Activated naive CD8-positive, alpha-beta T cell treated with anti-CD3 and anti-CD28 coated beads, Interleukin-2, amount 10 ng/mL, durations not matched to agents 7 days and 5 days (primary cell): ENCODE data around the gene PGK1. TPM values are rescaled to one million over a fixed set of nuclear protein-coding genes. Genes with fewer than 3 reads are reported as not detected.
"Not testable (repeated sequence)": the region's sequence is repeated elsewhere in the genome, so short reads cannot be mapped to it uniquely, and the experiment has no call there.

Experiments used
- ATAC-seq: fragments of 150-1000 bp; cut with Tn5 transposase; one replicate; pipeline ENCODE4 v1.10.0; 2021; ENCODE audit warnings: low read depth, moderate library complexity
- POLR2A ChIA-PET: fragments of 350-600 bp; sonication (Branson Sonifier 250); formaldehyde crosslinking; loops from one replicate; lab custom pipeline; 2021; ENCODE audit warnings: antibody characterized with exemption; lab: Charles Lee
- DNase-seq: peaks from one replicate; pipeline ENCODE4 v3.0.0; 2021
- H3K27ac Mint-ChIP-seq: one replicate; pipeline ENCODE4 v1.8.0; 2022; ENCODE audit warnings: mild to moderate bottlenecking, mixed read lengths
- H3K27me3 Mint-ChIP-seq: one replicate; pipeline ENCODE4 v1.8.0; 2022; ENCODE audit warnings: mild to moderate bottlenecking, moderate library complexity, mixed read lengths
- H3K36me3 Mint-ChIP-seq: one replicate; pipeline ENCODE4 v1.8.0; 2021; ENCODE audit warnings: mild to moderate bottlenecking, mixed read lengths
- H3K4me1 Mint-ChIP-seq: one replicate; pipeline ENCODE4 v1.8.0; 2021; ENCODE audit warnings: mixed read lengths
- H3K4me3 Mint-ChIP-seq: one replicate; pipeline ENCODE4 v1.8.0; 2022; ENCODE audit warnings: mild to moderate bottlenecking, moderate library complexity, mixed read lengths
- H3K9me3 Mint-ChIP-seq: one replicate; pipeline ENCODE4 v1.8.0; 2021; ENCODE audit warnings: mixed read lengths
- total RNA-seq, 2 experiments: library from RNA; stranded (reverse); gene quantifications; one replicate each; pipeline ENCODE4 v1.2.3, GENCODE V29; 2021

The PGK1 gene
- total RNA-seq = 1,000 to 10,000 TPM; 1,159 to 1,213 TPM

- Mint-ChIP-seq H3K36me3 (peaks cover 38% of the 10 kb centered on the region), H3K27me3 (no peaks in the 10 kb centered on the region), H3K9me3 (no peaks in the 10 kb centered on the region), H3K27ac (peak within 1 kb of the TSS; percentile 96), H3K4me1 (peaks cover 26% of the 10 kb centered on the region), H3K4me3 (peak within 1 kb of the TSS; percentile 97)
- DNase-seq (peak; percentile 92), ATAC-seq (peak; percentile 95)
- POLR2A ChIA-PET = interaction anchor here (1.0 to 2.5 kb wide), 4 partner anchors 30 to 209 kb away, joined by 3 to 9 read pairs (median 6); partner anchors contain the start of genes COX7B, MAGT1 and TAF9B
Measured at GRCh38 chrX:78103623-78104446, at the start of gene PGK1. Gene PGK1 (plus strand): TSS chrX:78104248. CDS start chrX:78104341, 93 bp downstream.

GRCh38 chrX:78063687-78064086 is 40.4 kb upstream of the PGK1 start:
- ATAC-seq = no peak
- Mint-ChIP-seq H3K27me3 (no peaks in the 10 kb centered on the region), H3K4me3 (no peak overlapping the region), H3K27ac (no peak overlapping the region), H3K4me1 (peaks cover 9% of the 10 kb centered on the region), H3K9me3 (no peaks in the 10 kb centered on the region), H3K36me3 (no peaks in the 10 kb centered on the region)
- POLR2A ChIA-PET = no interaction called here
- no peak for DNase-seq

- ATAC-seq = no peak
- H3K36me3 Mint-ChIP-seq = no peaks in the 10 kb centered on the region
- no peak overlapping the region for H3K27ac Mint-ChIP-seq
- no peaks in the 10 kb centered on the region for H3K9me3 Mint-ChIP-seq
- peaks cover 9% of the 10 kb centered on the region for H3K4me1 Mint-ChIP-seq
- POLR2A ChIA-PET = no interaction called here
- H3K4me3 Mint-ChIP-seq = no peak overlapping the region
- DNase-seq = no peak
- H3K27me3 Mint-ChIP-seq = no peaks in the 10 kb centered on the region
Measured at GRCh38 chrX:78064152-78064551, 39.9 kb upstream of the PGK1 start.

GRCh38 chrX:78064698-78065601 is 39.1 kb upstream of the PGK1 start:
- H3K27ac Mint-ChIP-seq = peak overlapping the region; percentile 43
- ATAC-seq = peak; percentile 76
- H3K27me3 Mint-ChIP-seq, DNase-seq, H3K4me1 Mint-ChIP-seq, POLR2A ChIA-PET, H3K4me3 Mint-ChIP-seq, H3K9me3 Mint-ChIP-seq, H3K36me3 Mint-ChIP-seq: not testable (repeated sequence)

- Mint-ChIP-seq H3K27me3 (no peaks in the 10 kb centered on the region), H3K27ac (no peak overlapping the region), H3K9me3 (no peaks in the 10 kb centered on the region), H3K4me1 (peaks cover 9% of the 10 kb centered on the region), H3K36me3 (no peaks in the 10 kb centered on the region), H3K4me3 (no peak overlapping the region)
- POLR2A ChIA-PET = no interaction called here
- no peak for DNase-seq
- ATAC-seq = no peak
Measured at GRCh38 chrX:78066110-78066509, 37.9 kb upstream of the PGK1 start.

GRCh38 chrX:78071331-78071730 is 32.7 kb upstream of the PGK1 start:
- Mint-ChIP-seq H3K4me3 (no peak overlapping the region), H3K4me1 (peaks cover 18% of the 10 kb centered on the region), H3K9me3 (peaks cover 5% of the 10 kb centered on the region), H3K27ac (no peak overlapping the region), H3K36me3 (peaks cover 5% of the 10 kb centered on the region), H3K27me3 (no peaks in the 10 kb centered on the region)
- DNase-seq = no peak
- POLR2A ChIA-PET = interaction anchor here (0.7 kb wide), 1 partner anchor 68 kb away, joined by 3 read pairs; the partner anchor contains the start of gene TAF9B
- no peak for ATAC-seq

- ATAC-seq (peak; percentile 80), DNase-seq (peak; percentile 49)
- POLR2A ChIA-PET = interaction anchor here (0.8 to 1.7 kb wide), 3 partner anchors 31 to 178 kb away, joined by 3 to 5 read pairs (median 5); partner anchors contain the start of genes COX7B, MAGT1 and PGK1
- peaks cover 14% of the 10 kb centered on the region for H3K4me1 Mint-ChIP-seq
- not testable (repeated sequence) for H3K36me3 Mint-ChIP-seq, H3K27me3 Mint-ChIP-seq, H3K9me3 Mint-ChIP-seq
- H3K4me3 Mint-ChIP-seq = peak overlapping the region; percentile 77
- H3K27ac Mint-ChIP-seq = peak overlapping the region; percentile 90
Measured at GRCh38 chrX:78073147-78074077, 30.6 kb upstream of the PGK1 start.

GRCh38 chrX:78074088-78074487 is 30.0 kb upstream of the PGK1 start:
- peak overlapping the region; percentile 77 for H3K4me3 Mint-ChIP-seq
- peaks cover 6% of the 10 kb centered on the region for H3K36me3 Mint-ChIP-seq
- POLR2A ChIA-PET = interaction anchor here (1.6 to 1.7 kb wide), 2 partner anchors 30 to 175 kb away, joined by 5 read pairs; partner anchors contain the start of genes COX7B and PGK1
- peaks cover 14% of the 10 kb centered on the region for H3K4me1 Mint-ChIP-seq
- DNase-seq (no peak), ATAC-seq (no peak)
- H3K27ac Mint-ChIP-seq = peak overlapping the region; percentile 58
- H3K9me3 Mint-ChIP-seq = peaks cover 7% of the 10 kb centered on the region
- no peaks in the 10 kb centered on the region for H3K27me3 Mint-ChIP-seq

- Mint-ChIP-seq H3K27me3 (no peaks in the 10 kb centered on the region), H3K27ac (no peak overlapping the region), H3K4me1 (peaks cover 14% of the 10 kb centered on the region), H3K4me3 (no peak overlapping the region), H3K36me3 (peaks cover 6% of the 10 kb centered on the region), H3K9me3 (peaks cover 7% of the 10 kb centered on the region)
- POLR2A ChIA-PET = no interaction called here
- ATAC-seq (no peak), DNase-seq (no peak)
Measured at GRCh38 chrX:78075787-78076389, 28.2 kb upstream of the PGK1 start.

- H3K9me3 Mint-ChIP-seq, H3K4me1 Mint-ChIP-seq, DNase-seq, ATAC-seq, H3K27me3 Mint-ChIP-seq, H3K4me3 Mint-ChIP-seq, POLR2A ChIA-PET, H3K36me3 Mint-ChIP-seq, H3K27ac Mint-ChIP-seq: not testable (repeated sequence)
Measured at GRCh38 chrX:78081413-78081812, 22.6 kb upstream of the PGK1 start.

- Mint-ChIP-seq H3K36me3 (peaks cover 8% of the 10 kb centered on the region), H3K4me3 (peak overlapping the region; percentile 3), H3K27me3 (peaks cover 6% of the 10 kb centered on the region), H3K4me1 (peaks cover 3% of the 10 kb centered on the region), H3K9me3 (peaks cover 1% of the 10 kb centered on the region), H3K27ac (peak overlapping the region; percentile 49)
- peak; percentile 78 for ATAC-seq
- peak; percentile 43 for DNase-seq
- POLR2A ChIA-PET = interaction anchor here (0.7 to 1.1 kb wide), 2 partner anchors 14 to 182 kb away, joined by 3 read pairs; partner anchors contain the start of gene ATP7A
Measured at GRCh38 chrX:78092296-78092695, 11.8 kb upstream of the PGK1 start.

GRCh38 chrX:78098108-78098507 is 5.9 kb upstream of the PGK1 start:
- ATAC-seq (no peak), DNase-seq (no peak)
- POLR2A ChIA-PET = no interaction called here
- Mint-ChIP-seq H3K36me3 (peaks cover 4% of the 10 kb centered on the region), H3K9me3 (no peaks in the 10 kb centered on the region), H3K27ac (no peak overlapping the region), H3K27me3 (no peaks in the 10 kb centered on the region), H3K4me1 (peaks cover 12% of the 10 kb centered on the region), H3K4me3 (no peak overlapping the region)
